Endometrial microvascular endothelial cells (primary cell): Measurements from ENCODE around the gene VAV3. TPM values are rescaled to one million over a fixed set of nuclear protein-coding genes. Genes with fewer than 3 reads are reported as not detected.

Experiments
- in situ Hi-C: cut with HindIII; loops from 2 replicates; pipeline ENCODE4 v1.10.0; 2017; ENCODE audit warnings: low sequenced_read_pairs, low pct_unique_long_range_greater_than_20kb; ENCODE audit errors: inconsistent ontology term
- total RNA-seq: library from RNA; depleted of rRNA; stranded (reverse); fragments of >200 nt; gene quantifications from one replicate; pipeline ENCODE4 v1.2.3, GENCODE V29; 2015; ENCODE audit errors: inconsistent ontology term

Gene VAV3
- total RNA-seq, 1 donor from 2014 or later = 1.1 TPM

GRCh38 chr1:107941123-107941522 is 23.9 kb downstream of the VAV3 start:
- in situ Hi-C loops = no loop called here

GRCh38 chr1:107940701-107941100 is 24.3 kb downstream of the VAV3 start:
- in situ Hi-C loops = no loop called here

GRCh38 chr1:107940017-107940577 is 24.9 kb downstream of the VAV3 start:
- in situ Hi-C loops = no loop called here

GRCh38 chr1:107939256-107939655 is 25.7 kb downstream of the VAV3 start:
- in situ Hi-C loops = no loop called here

- in situ Hi-C loops = no loop called here
Observed at GRCh38 chr1:107936498-107937481, 28.2 kb downstream of the VAV3 start.

GRCh38 chr1:107935396-107936064 is 29.4 kb downstream of the VAV3 start:
- in situ Hi-C loops = no loop called here

GRCh38 chr1:107934578-107934977 is 30.4 kb downstream of the VAV3 start:
- in situ Hi-C loops = no loop called here

GRCh38 chr1:107933736-107934135 is 31.2 kb downstream of the VAV3 start:
- in situ Hi-C loops = no loop called here

- in situ Hi-C loops = no loop called here
Observed at GRCh38 chr1:107930292-107930691, 34.7 kb downstream of the VAV3 start.

- in situ Hi-C loops = no loop called here
Observed at GRCh38 chr1:107927820-107928219, 37.2 kb downstream of the VAV3 start.

GRCh38 chr1:107926436-107927080 is 38.4 kb downstream of the VAV3 start:
- in situ Hi-C loops = no loop called here

- in situ Hi-C loops = no loop called here
Observed at GRCh38 chr1:107925565-107925964, 39.4 kb downstream of the VAV3 start.

- in situ Hi-C loops = no loop called here
Observed at GRCh38 chr1:107920999-107921398, 44.0 kb downstream of the VAV3 start.

GRCh38 chr1:107920561-107920960 is 44.4 kb downstream of the VAV3 start:
- in situ Hi-C loops = no loop called here

- in situ Hi-C loops = no loop called here
Observed at GRCh38 chr1:107919953-107920352, 45.0 kb downstream of the VAV3 start.

- in situ Hi-C loops = no loop called here
Observed at GRCh38 chr1:107914119-107914765, 50.7 kb downstream of the VAV3 start.

- in situ Hi-C loops = no loop called here
Observed at GRCh38 chr1:107912656-107913055, 52.3 kb downstream of the VAV3 start.

- in situ Hi-C loops = no loop called here
Observed at GRCh38 chr1:107900090-107900945, 64.7 kb downstream of the VAV3 start.
